Activated CD4-positive, alpha-beta T cell treated with anti-CD3 and anti-CD28 coated beads, Interleukin-2, amount 50 U/mL, for 16 hours (primary cell): ENCODE measurements around the gene GABPB1.

ENCODE experiments used
- DNase-seq: peaks from one replicate; pipeline ENCODE4 v3.0.0-alpha.2; 2020

Gene GABPB1

DNA sequence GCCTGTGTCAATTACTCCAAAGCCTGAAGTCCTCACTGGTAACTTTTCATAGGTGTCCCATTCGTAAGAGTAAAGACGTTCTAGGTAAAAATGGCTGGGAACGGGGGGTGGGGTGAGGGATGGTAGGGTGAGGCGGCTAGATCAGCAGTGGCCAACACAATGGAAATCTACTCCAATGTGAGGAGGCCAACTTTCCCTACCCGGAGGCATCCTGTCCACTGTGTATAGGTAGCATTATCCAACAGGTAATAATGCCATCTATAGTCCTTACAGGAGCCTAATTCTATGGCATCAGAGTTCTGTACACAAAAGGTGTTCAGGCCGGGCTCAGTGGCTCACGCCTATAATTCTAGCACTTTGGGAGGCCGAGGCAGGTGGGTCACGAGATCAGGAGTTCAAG lies 118.6 kb downstream of the GABPB1 start:
- DNase-seq: no peak

- no peak for DNase-seq
Observed at GRCh38 chr15:50235794-50236193, 119.2 kb downstream of the GABPB1 start.

DNA sequence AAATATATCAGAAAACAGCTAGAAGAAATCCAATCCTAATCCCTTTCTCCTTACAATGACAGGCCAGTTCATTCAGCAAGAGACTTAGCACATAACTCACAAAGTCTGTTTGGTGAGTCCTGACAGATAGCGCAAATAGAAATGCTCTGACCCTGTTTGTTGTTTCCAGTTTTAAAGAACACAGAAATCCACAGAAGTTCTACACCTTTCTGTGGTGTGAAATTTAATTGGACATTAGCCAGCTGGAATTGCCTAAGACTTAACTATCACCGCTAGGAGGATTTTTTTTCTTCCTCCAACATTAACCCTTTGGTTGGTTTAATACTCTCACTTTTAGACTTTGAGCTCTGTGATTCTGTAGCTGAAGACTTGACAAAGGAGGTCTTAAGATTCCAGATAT lies 120.2 kb downstream of the GABPB1 start:
- DNase-seq: no peak

GRCh38 chr15:50233192-50233736 lies 121.7 kb downstream of the GABPB1 start:
- DNase-seq: no peak

- DNase-seq: no peak
Observed at GRCh38 chr15:50232791-50233190, 122.2 kb downstream of the GABPB1 start.

GRCh38 chr15:50231761-50232160 lies 123.2 kb downstream of the GABPB1 start:
- DNase-seq: no peak

- DNase-seq: no peak
Observed at GRCh38 chr15:50229336-50229735, 125.7 kb downstream of the GABPB1 start.

DNA sequence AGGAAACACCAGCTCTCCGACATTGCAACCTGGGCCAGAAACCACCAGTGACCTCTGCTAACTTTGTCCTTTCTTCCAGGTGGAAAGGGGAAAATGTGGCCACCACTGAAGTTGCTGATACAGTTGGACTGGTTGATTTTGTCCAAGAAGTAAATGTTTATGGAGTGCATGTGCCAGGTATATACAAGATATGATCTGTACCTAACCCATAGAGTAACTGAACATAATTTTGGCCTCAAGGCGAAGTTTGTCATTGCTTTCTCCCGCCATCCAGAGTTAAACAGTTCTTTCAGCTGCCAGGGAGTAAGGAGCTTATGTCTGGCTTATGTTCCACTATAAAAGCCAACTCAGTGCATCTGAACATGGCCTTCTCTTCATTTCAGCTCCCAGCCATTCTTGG lies 126.1 kb downstream of the GABPB1 start:
- no peak for DNase-seq

GRCh38 chr15:50227076-50227475 lies 127.9 kb downstream of the GABPB1 start:
- no peak for DNase-seq

DNA sequence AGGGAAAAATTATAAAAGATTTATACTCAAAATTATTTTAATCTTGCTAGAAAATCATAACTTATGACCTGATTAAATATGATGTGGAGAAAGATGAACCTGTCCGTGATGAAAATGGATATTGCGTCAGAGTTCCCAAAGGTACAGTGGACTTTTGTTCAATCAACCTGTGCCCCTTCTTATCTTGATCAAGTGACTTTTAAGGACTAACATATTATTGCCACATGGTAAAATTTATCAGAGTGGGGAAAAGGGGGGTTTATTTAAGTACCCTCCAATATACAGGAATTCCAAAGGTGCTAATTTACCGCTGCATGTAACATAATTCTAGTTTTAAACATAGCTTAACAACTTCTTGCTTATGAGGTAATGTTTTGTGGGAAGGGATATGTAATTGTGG lies 129.1 kb downstream of the GABPB1 start:
- DNase-seq: no peak
